Measurements from ENCODE around the gene JUNB. TPM values are rescaled to one million over a fixed set of nuclear protein-coding genes. Genes with fewer than 3 reads are reported as not detected.

The JUNB gene
- total RNA-seq, 1 experiment from 2014 or later, result 49.7 TPM

DNA sequence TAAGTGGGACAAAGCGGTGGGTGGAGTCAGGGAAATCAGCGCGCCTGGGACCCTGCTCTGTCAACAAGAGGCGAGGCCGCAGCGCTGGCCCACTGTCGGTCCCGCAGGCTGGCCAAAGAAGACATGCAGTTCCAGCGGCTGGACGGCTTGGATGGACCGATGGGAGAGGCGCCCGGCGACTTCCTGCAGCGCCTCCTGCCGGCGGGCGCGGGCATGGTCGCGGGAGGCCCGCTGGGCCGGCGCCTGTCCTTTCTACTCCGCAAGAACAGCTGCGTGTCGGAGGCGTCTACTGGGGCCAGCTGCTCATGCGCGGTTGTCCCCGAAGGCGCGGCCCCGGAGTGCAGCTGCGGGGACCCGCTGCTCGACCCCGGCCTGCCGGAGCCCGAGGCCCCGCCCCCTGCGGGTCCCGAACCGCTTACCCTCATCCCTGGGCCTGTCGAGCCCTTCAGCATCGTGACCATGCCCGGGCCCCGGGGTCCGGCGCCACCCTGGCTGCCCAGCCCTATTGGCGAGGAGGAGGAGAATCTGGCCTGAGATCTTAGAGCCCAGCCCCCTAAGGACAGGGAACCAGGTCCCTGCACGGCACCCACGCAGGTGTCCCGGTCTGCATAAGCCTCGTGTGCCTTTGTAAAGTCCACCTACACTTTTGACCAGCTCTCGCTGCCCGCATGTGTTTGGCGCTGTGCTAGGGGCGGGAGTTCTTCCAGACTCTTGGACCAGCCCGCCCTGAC is 33.6 kb upstream of the JUNB start:
- no peaks in the 10 kb centered on the region for H3K9me3 ChIP-seq (ENCODE audit: control insufficient read depth, insufficient read depth, low read depth, low read length)
- BruUV-seq (replicated peaks), result no TSS peak
- peak overlapping the region; percentile 59; the same call in 1 of the 2 replicates for H3K27ac ChIP-seq (ENCODE audit: low read length)
- H3K27me3 ChIP-seq (ENCODE audit: control insufficient read depth, insufficient read depth, low read length), result no peaks in the 10 kb centered on the region
- CTCF ChIA-PET, result interaction anchor here (0.6 to 1.0 kb wide), 4 partner anchors 8 to 162 kb away, joined by 3 to 7 read pairs (median 4); partner anchors contain the start of gene SYCE2
- POLR2A ChIA-PET, result interaction anchor here (0.6 kb wide), 1 partner anchor 41 kb away, joined by 4 read pairs; no protein-coding TSS in a partner anchor
- in situ Hi-C loops (cut with HindIII; ENCODE audit: low pct_unique_long_range_greater_than_20kb, low sequenced_read_pairs), result no loop called here
- H3K36me3 ChIP-seq (ENCODE audit: control insufficient read depth, insufficient read depth, low read length), result no peaks in the 10 kb centered on the region
- ATAC-seq, result peak; percentile 93
- DNase-seq (ENCODE audit: low read depth, low spot score), result no peak
- intact Hi-C loops (cut with micrococcal nuclease; ENCODE audit: unreplicated experiment), result no loop called here
- H3K4me3 ChIP-seq (ENCODE audit: low read depth in 2 of 2, low read length in 2 of 2), result peak overlapping the region; percentile 44 to 55
- TF ChIP-seq, protein P1, sequence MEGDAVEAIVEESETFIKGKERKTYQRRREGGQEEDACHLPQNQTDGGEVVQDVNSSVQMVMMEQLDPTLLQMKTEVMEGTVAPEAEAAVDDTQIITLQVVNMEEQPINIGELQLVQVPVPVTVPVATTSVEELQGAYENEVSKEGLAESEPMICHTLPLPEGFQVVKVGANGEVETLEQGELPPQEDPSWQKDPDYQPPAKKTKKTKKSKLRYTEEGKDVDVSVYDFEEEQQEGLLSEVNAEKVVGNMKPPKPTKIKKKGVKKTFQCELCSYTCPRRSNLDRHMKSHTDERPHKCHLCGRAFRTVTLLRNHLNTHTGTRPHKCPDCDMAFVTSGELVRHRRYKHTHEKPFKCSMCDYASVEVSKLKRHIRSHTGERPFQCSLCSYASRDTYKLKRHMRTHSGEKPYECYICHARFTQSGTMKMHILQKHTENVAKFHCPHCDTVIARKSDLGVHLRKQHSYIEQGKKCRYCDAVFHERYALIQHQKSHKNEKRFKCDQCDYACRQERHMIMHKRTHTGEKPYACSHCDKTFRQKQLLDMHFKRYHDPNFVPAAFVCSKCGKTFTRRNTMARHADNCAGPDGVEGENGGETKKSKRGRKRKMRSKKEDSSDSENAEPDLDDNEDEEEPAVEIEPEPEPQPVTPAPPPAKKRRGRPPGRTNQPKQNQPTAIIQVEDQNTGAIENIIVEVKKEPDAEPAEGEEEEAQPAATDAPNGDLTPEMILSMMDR (IDR thresholded peaks at IDR 0.05), result peak; percentile 96
- TF ChIP-seq SIN3A (IDR thresholded peaks at IDR 0.05; ENCODE audit: borderline replicate concordance, insufficient read depth, low read depth, low read length) (no peak), TCF7L2 (IDR thresholded peaks at IDR 0.05; ENCODE audit: low read depth, low read length) (no peak), POLR2AphosphoS5 (IDR thresholded peaks at IDR 0.05; ENCODE audit: low read depth, low read length) (no peak)
- TF ChIP-seq, protein P2, sequence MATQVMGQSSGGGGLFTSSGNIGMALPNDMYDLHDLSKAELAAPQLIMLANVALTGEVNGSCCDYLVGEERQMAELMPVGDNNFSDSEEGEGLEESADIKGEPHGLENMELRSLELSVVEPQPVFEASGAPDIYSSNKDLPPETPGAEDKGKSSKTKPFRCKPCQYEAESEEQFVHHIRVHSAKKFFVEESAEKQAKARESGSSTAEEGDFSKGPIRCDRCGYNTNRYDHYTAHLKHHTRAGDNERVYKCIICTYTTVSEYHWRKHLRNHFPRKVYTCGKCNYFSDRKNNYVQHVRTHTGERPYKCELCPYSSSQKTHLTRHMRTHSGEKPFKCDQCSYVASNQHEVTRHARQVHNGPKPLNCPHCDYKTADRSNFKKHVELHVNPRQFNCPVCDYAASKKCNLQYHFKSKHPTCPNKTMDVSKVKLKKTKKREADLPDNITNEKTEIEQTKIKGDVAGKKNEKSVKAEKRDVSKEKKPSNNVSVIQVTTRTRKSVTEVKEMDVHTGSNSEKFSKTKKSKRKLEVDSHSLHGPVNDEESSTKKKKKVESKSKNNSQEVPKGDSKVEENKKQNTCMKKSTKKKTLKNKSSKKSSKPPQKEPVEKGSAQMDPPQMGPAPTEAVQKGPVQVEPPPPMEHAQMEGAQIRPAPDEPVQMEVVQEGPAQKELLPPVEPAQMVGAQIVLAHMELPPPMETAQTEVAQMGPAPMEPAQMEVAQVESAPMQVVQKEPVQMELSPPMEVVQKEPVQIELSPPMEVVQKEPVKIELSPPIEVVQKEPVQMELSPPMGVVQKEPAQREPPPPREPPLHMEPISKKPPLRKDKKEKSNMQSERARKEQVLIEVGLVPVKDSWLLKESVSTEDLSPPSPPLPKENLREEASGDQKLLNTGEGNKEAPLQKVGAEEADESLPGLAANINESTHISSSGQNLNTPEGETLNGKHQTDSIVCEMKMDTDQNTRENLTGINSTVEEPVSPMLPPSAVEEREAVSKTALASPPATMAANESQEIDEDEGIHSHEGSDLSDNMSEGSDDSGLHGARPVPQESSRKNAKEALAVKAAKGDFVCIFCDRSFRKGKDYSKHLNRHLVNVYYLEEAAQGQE (IDR thresholded peaks at IDR 0.05; ENCODE audit: insufficient read depth in 1 of 2, low read depth in 2 of 2, low read length in 1 of 2), result no peak; a peak in 1 of 4 replicates
- no peaks in the 10 kb centered on the region for H3K4me1 ChIP-seq (ENCODE audit: control insufficient read depth, insufficient read depth, low read length)

DNA sequence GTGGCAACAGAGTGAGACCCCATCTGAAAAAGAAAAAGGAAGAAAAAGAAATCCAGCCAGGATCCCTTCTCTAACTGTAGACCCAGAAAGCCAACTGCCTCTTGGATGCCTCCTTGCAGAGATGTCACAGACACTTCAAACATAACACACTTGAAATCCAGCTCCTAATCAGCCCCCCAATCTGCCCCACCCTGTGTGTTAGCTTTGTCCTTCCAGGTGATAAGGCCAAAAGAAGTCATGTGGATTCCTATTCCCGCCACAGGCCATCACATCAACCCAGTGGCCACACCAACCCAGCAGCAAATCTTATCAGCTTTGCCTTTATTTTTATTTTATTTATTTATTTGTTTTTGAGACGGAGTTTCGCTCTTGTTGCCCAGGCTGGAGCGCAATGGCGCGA is 31.6 kb upstream of the JUNB start:
- POLR2A ChIA-PET, result interaction anchor here (0.5 kb wide), 1 partner anchor 98 kb away, joined by 4 read pairs; no protein-coding TSS in a partner anchor

More for the DNA sequence above, 31.6 kb upstream of the JUNB start:
- Histone ChIP-seq H3K4me1 (ENCODE audit: control insufficient read depth, insufficient read depth, low read length) (no peaks in the 10 kb centered on the region), H3K27ac (ENCODE audit: low read length) (no peak overlapping the region), H3K36me3 (ENCODE audit: control insufficient read depth, insufficient read depth, low read length) (no peaks in the 10 kb centered on the region), H3K27me3 (ENCODE audit: control insufficient read depth, insufficient read depth, low read length) (no peaks in the 10 kb centered on the region), H3K9me3 (ENCODE audit: control insufficient read depth, insufficient read depth, low read depth, low read length) (no peaks in the 10 kb centered on the region), H3K4me3 (ENCODE audit: low read depth in 2 of 2, low read length in 2 of 2) (no peak overlapping the region)
- in situ Hi-C loops (cut with HindIII; ENCODE audit: low pct_unique_long_range_greater_than_20kb, low sequenced_read_pairs) (no loop called here), intact Hi-C loops (cut with micrococcal nuclease; ENCODE audit: unreplicated experiment) (loop anchor here (5.0 kb wide), 1 partner anchor 38 kb away; no protein-coding TSS in a partner anchor)
- no peak for ATAC-seq
- DNase-seq (ENCODE audit: low read depth, low spot score), result no peak
- CTCF ChIA-PET, result interaction anchor here (0.6 to 2.2 kb wide), 4 partner anchors 14 to 68 kb away, joined by 3 to 16 read pairs (median 5); partner anchors contain the start of gene RNASEH2A
- TF ChIP-seq POLR2AphosphoS5 (IDR thresholded peaks at IDR 0.05; ENCODE audit: low read depth, low read length), result no peak
- no peak for TF ChIP-seq TCF7L2 (IDR thresholded peaks at IDR 0.05; ENCODE audit: low read depth, low read length)
- TF ChIP-seq, protein P2 (IDR thresholded peaks at IDR 0.05; ENCODE audit: insufficient read depth in 1 of 2, low read depth in 2 of 2, low read length in 1 of 2), result no peak
- TF ChIP-seq, protein P1 (IDR thresholded peaks at IDR 0.05), result no peak
- no peak for TF ChIP-seq SIN3A (IDR thresholded peaks at IDR 0.05; ENCODE audit: borderline replicate concordance, insufficient read depth, low read depth, low read length)
- no TSS peak for BruUV-seq (replicated peaks)
